Kidney epithelial cell (primary cell): Measurements from ENCODE around the gene MEGF11. TPM values are rescaled to one million over a fixed set of nuclear protein-coding genes. Genes with fewer than 3 reads are reported as not detected.

Experiments used
- DNase-seq: peaks from one replicate; pipeline ENCODE4 v3.0.0-alpha.2; 2010; ENCODE audit warnings: low read depth
- H3K27me3 ChIP-seq: 2 replicates; pipeline ENCODE4 v1.6.0; 2011; ENCODE audit warnings: low read length; ENCODE audit not compliant: control insufficient read depth, insufficient read depth
- H3K36me3 ChIP-seq: 2 replicates; pipeline ENCODE4 v1.5.1; 2011; ENCODE audit warnings: low read length; ENCODE audit not compliant: control insufficient read depth, insufficient read depth
- H3K4me3 ChIP-seq: 2 replicates; pipeline ENCODE4 v1.5.1; 2011; ENCODE audit warnings: low read depth, mild to moderate bottlenecking, control low read depth, low read length
- CTCF ChIP-seq: IDR thresholded peaks from 2 replicates; pipeline ENCODE4 v1.5.1; 2011; ENCODE audit warnings: mild to moderate bottlenecking, moderate library complexity, low read length, control low read depth, inconsistent platforms; ENCODE audit not compliant: insufficient read depth, poor library complexity, severe bottlenecking
- total RNA-seq: library from RNA; depleted of rRNA; stranded (reverse); fragments of >200 nt; gene quantifications from 2 replicates; pipeline ENCODE4 v1.2.3, GENCODE V29; 2015

The MEGF11 gene
- 0.55 and 0.63 TPM in 2 replicates for total RNA-seq

- H3K4me3 ChIP-seq = peak within 1 kb of the TSS; percentile 39
- no peak for TF ChIP-seq CTCF
- H3K36me3 ChIP-seq = no peaks in the 10 kb centered on the region
- peaks cover 58% of the 10 kb centered on the region for H3K27me3 ChIP-seq
- no peak for DNase-seq
Observed at GRCh38 chr15:66253418-66254088, at the start of gene MEGF11. Gene MEGF11, minus strand, starts transcription at chr15:66253750. Its CDS starts 125,347 bp downstream, at chr15:66128403.

DNA sequence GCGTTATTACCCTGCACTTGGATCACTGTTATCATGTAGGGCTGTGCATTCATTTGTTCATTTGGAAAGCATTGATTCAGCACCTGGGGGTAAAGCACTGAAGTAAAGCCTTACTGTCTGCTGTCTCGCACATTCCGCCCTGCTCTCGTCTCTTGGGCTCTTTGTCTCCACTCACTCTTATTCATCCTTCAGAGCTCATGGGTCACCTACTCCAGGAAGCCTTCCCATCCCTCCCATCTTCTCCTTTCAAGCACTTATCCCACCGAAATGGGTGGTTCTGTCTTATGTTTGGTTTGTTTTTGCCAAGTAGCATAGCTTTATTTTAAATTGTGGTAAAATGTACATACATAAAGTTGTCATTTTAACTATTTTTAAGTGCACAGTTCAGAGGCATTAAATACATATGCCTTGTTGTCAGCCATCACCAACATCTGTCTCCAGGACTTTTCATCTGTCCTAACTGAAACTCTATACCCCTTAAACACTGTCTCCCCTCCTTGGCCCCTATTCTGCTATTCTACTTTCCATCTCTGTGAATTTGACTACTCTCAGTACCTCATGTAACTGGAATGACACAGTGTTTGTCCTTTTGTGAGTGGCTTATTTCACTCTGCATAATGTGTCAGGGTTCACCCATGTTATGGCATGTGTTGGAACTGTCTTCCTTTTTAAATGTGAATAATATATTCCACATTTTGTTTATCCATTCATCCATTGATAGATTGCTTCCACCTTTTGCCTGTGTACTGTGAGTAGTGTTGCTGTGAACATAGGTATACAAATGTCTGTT lies 49.1 kb upstream of the MEGF11 start:
- no peaks in the 10 kb centered on the region for H3K27me3 ChIP-seq
- no peaks in the 10 kb centered on the region for H3K36me3 ChIP-seq
- no peak overlapping the region for H3K4me3 ChIP-seq
- DNase-seq = no peak
- TF ChIP-seq CTCF = no peak

DNA sequence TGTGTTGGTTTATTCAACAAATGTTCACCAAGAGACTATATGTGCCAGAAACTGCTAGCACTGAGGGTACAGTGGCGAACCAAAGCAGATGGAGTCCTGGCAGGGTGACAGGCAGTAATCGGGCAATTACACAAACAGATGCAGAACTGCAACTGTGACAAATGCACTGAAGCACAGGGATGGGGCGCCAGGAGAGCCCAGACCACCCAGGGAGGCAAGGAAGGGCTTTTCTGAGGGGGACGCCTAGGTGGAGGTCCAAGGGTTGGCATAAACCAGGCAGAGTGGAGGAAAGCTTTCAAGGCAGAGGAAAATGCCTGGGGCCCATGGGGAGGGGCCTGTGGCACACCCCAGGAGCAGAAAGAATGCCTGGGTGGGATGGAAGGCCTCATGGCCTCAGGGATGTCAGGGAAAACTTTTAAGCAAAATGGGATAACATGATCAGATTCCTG lies 45.3 kb upstream of the MEGF11 start:
- Histone ChIP-seq H3K36me3 (no peaks in the 10 kb centered on the region), H3K4me3 (no peak overlapping the region), H3K27me3 (no peaks in the 10 kb centered on the region)
- no peak for TF ChIP-seq CTCF
- no peak for DNase-seq

- no peak for TF ChIP-seq CTCF
- no peaks in the 10 kb centered on the region for H3K27me3 ChIP-seq
- H3K36me3 ChIP-seq = no peaks in the 10 kb centered on the region
- DNase-seq = no peak
- H3K4me3 ChIP-seq = no peak overlapping the region
Observed at GRCh38 chr15:66296186-66296585, 42.6 kb upstream of the MEGF11 start.

GRCh38 chr15:66294932-66295235 lies 41.3 kb upstream of the MEGF11 start:
- DNase-seq = no peak
- Histone ChIP-seq H3K36me3 (no peaks in the 10 kb centered on the region), H3K27me3 (no peaks in the 10 kb centered on the region), H3K4me3 (no peak overlapping the region)
- no peak for TF ChIP-seq CTCF
